PC-9 (cell line): Measurements from ENCODE around the gene F5. TPM values are rescaled to one million over a fixed set of nuclear protein-coding genes. Genes with fewer than 3 reads are reported as not detected.

ENCODE experiments used
- BruUV-seq: library from RNA; stranded (reverse); fragments of 400-500 nt; replicated peaks from 2 replicates; lab custom pipeline; 2021; lab: Mats Ljungman, UMichigan
- CTCF ChIA-PET: fragments of 300-600 bp; sonication (Branson Sonifier 250); formaldehyde crosslinking; loops from one replicate; lab custom pipeline; 2022; ENCODE audit warnings: antibody characterized with exemption; lab: Charles Lee
- POLR2A ChIA-PET: fragments of 300-600 bp; sonication (Branson Sonifier 250); formaldehyde crosslinking; loops from one replicate; lab custom pipeline; 2022; ENCODE audit warnings: antibody characterized with exemption; ENCODE audit not compliant: unreplicated experiment; lab: Charles Lee
- DNase-seq, 2 experiments: peaks; one replicate each; pipeline versions ENCODE4 v3.0.0 to v3.0.0-alpha.2; 2015 to 2022; ENCODE audit warnings: mixed read lengths in 1 of 2
- H2AFZ ChIP-seq: fragments of 200-600 bp; sonication (generic); 2 replicates; pipeline ENCODE4 v1.8.1; 2017; ENCODE audit warnings: antibody characterized with exemption
- H3F3A ChIP-seq: fragments of 200-600 bp; sonication (generic); 2 replicates; pipeline ENCODE4 v1.8.1; 2017; ENCODE audit warnings: antibody characterized with exemption, mild to moderate bottlenecking, low read depth; ENCODE audit not compliant: insufficient read depth
- H3K27ac ChIP-seq: fragments of 200-600 bp; sonication (generic); 2 replicates; pipeline ENCODE4 v1.6.1; 2016; ENCODE audit warnings: mixed run types
- H3K27me3 ChIP-seq: fragments of 200-600 bp; sonication (generic); 2 replicates; pipeline ENCODE4 v1.6.1; 2016; ENCODE audit warnings: low read depth, mixed run types; ENCODE audit not compliant: insufficient read depth
- H3K36me3 ChIP-seq: fragments of 200-600 bp; sonication (generic); 2 replicates; pipeline ENCODE4 v1.6.1; 2016; ENCODE audit warnings: low read depth, mixed run types
- H3K4me1 ChIP-seq: fragments of 200-600 bp; sonication (generic); replicated peaks from 2 replicates; pipeline ENCODE4 v1.6.1; 2016; ENCODE audit warnings: mixed run types; ENCODE audit not compliant: insufficient read depth
- H3K4me2 ChIP-seq: fragments of 200-600 bp; sonication (generic); 2 replicates; pipeline ENCODE4 v1.6.1; 2017; ENCODE audit warnings: mixed run types
- H3K4me3 ChIP-seq: fragments of 200-600 bp; sonication (generic); 2 replicates; pipeline ENCODE4 v1.6.1; 2016; ENCODE audit warnings: mixed run types
- H3K79me2 ChIP-seq: fragments of 200-600 bp; sonication (generic); 2 replicates; pipeline ENCODE4 v1.6.1; 2017; ENCODE audit warnings: low read depth, mixed run types
- H3K9me2 ChIP-seq: fragments of 200-600 bp; sonication (generic); 2 replicates; pipeline ENCODE4 v1.8.1; 2017; ENCODE audit warnings: mild to moderate bottlenecking; ENCODE audit not compliant: insufficient read depth
- H3K9me3 ChIP-seq: fragments of 200-600 bp; sonication (generic); 2 replicates; pipeline ENCODE4 v1.8.1; 2016; ENCODE audit warnings: low read depth; ENCODE audit not compliant: insufficient read depth
- H4K20me1 ChIP-seq: fragments of 200-600 bp; sonication (generic); 2 replicates; pipeline ENCODE4 v1.8.1; 2017; ENCODE audit not compliant: insufficient read depth
- CTCF ChIP-seq: fragments of 200-600 bp; sonication (generic); conservative IDR thresholded peaks from 2 replicates; pipeline ENCODE4 v1.6.1; 2017; ENCODE audit warnings: mixed run types, antibody characterized with exemption, mild to moderate bottlenecking, moderate library complexity
- EZH2 ChIP-seq: fragments of 200-600 bp; sonication (generic); IDR thresholded peaks from 2 replicates; pipeline ENCODE4 v1.8.0; 2017; ENCODE audit warnings: antibody characterized with exemption, low read depth
- intact Hi-C: fragments of 100-400 bp; cut with micrococcal nuclease; formaldehyde crosslinking; loops from one replicate; pipeline ENCODE4 v1.10.0; 2022; ENCODE audit not compliant: unreplicated experiment
- total RNA-seq: library from RNA; stranded (reverse); gene quantifications from 2 replicates; pipeline ENCODE4 v1.2.3, GENCODE V29; 2021

Gene F5
- total RNA-seq, 1 experiment from 2014 or later = not detected

GRCh38 chr1:169513208-169513607 lies 73.1 kb downstream of the F5 start:
- BruUV-seq = no TSS peak
- no peak for DNase-seq
- ChIA-PET CTCF (no interaction called here), POLR2A (no interaction called here)
- intact Hi-C loops = no loop called here
- H3K36me3 ChIP-seq = no peaks in the 10 kb centered on the region
- no peak overlapping the region for H2AFZ ChIP-seq
- no peaks in the 10 kb centered on the region for H3K27me3 ChIP-seq
- no peaks in the 10 kb centered on the region for H4K20me1 ChIP-seq
- H3K4me3 ChIP-seq = no peak overlapping the region
- H3K9me3 ChIP-seq = 0 out of 2 replicates have a peak, but pooled peaks cover 4% of the 10 kb centered on the region
- H3K4me2 ChIP-seq = 0 out of 2 replicates have a peak overlapping the region, but pooled peaks have one; percentile 9
- peak overlapping the region; percentile 14; the same call in 1 of the 2 replicates for H3K27ac ChIP-seq
- TF ChIP-seq CTCF (no peak), EZH2 (no peak)
- H3K79me2 ChIP-seq = no peaks in the 10 kb centered on the region
- peaks cover 22% of the 10 kb centered on the region for H3F3A ChIP-seq
- peaks cover 42% of the 10 kb centered on the region for H3K4me1 ChIP-seq
- no peaks in the 10 kb centered on the region for H3K9me2 ChIP-seq

GRCh38 chr1:169511316-169512005 lies 74.8 kb downstream of the F5 start:
- Histone ChIP-seq H3K4me1 (peaks cover 30% of the 10 kb centered on the region), H3K9me3 (0 out of 2 replicates have a peak, but pooled peaks cover 4% of the 10 kb centered on the region), H3K4me3 (no peak overlapping the region), H4K20me1 (no peaks in the 10 kb centered on the region), H2AFZ (no peak overlapping the region), H3K9me2 (no peaks in the 10 kb centered on the region), H3K36me3 (no peaks in the 10 kb centered on the region), H3K27me3 (no peaks in the 10 kb centered on the region), H3K27ac (peak overlapping the region; percentile 81), H3F3A (peaks cover 22% of the 10 kb centered on the region), H3K79me2 (no peaks in the 10 kb centered on the region), H3K4me2 (peak overlapping the region; percentile 51)
- DNase-seq = peak in 1 of 2 experiments; percentile 89
- intact Hi-C loops = no loop called here
- TF ChIP-seq CTCF (no peak), EZH2 (no peak)
- BruUV-seq = no TSS peak
- ChIA-PET CTCF (interaction anchor here (0.5 to 0.6 kb wide), 3 partner anchors 32 to 1367 kb away, joined by 3 to 4 read pairs (median 4); no protein-coding TSS in a partner anchor), POLR2A (interaction anchor here (0.7 kb wide), 1 partner anchor 1488 kb away, joined by 6 read pairs; no protein-coding TSS in a partner anchor)

- no peak for TF ChIP-seq EZH2
- no peak for TF ChIP-seq CTCF
- DNase-seq = no peak
- Histone ChIP-seq H4K20me1 (no peaks in the 10 kb centered on the region), H3K27ac (no peak overlapping the region), H3K9me3 (0 out of 2 replicates have a peak, but pooled peaks cover 4% of the 10 kb centered on the region), H3K79me2 (no peaks in the 10 kb centered on the region), H3K27me3 (no peaks in the 10 kb centered on the region), H3K4me1 (peaks cover 30% of the 10 kb centered on the region), H3K4me2 (no peak overlapping the region), H3K4me3 (no peak overlapping the region), H3F3A (peaks cover 22% of the 10 kb centered on the region), H2AFZ (no peak overlapping the region), H3K9me2 (no peaks in the 10 kb centered on the region), H3K36me3 (no peaks in the 10 kb centered on the region)
- CTCF ChIA-PET = interaction anchor here (1.2 kb wide), 1 partner anchor 19 kb away, joined by 3 read pairs; no protein-coding TSS in a partner anchor
- POLR2A ChIA-PET = no interaction called here
- BruUV-seq = no TSS peak
- intact Hi-C loops = no loop called here
Measured at GRCh38 chr1:169510060-169510459, 76.2 kb downstream of the F5 start.
